Measurements from ENCODE around the gene ZDHHC14.

DNA sequence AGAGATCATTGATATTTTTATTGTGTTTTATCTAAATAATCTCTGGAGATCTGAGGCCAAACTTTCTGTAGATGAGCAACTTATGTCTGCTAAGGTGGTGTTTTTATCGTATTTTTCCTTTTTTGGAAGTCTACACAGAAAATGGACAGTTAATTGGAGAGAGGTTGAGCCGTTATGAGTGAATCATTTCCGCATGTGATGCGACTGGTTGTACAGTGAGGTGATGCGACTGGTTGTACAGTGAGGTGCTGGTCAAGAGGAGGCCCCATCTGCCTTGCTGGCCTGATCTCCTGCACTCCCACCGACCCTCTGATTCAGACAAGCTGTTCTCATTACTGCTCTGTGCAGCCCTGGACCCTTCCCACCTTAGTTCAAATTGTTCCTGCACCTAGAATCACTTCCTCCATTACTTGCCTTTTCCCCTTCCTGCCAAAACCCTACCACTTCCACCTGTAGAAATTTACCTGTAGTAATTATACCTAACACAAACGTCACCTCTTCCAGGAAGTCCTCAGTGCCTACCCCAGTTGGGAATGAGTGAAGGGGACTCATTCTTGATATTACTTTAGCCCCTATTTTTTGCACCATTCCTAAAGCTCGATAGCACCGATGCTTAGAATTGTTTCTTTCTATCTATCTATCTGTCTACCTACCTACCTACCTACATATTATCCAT lies 100.3 kb downstream of the ZDHHC14 start:
- TF ChIP-seq RARB (CRISPR knock-in tag; IDR thresholded peaks at IDR 0.05) (no peak), SNAI2 (CRISPR knock-in tag; IDR thresholded peaks at IDR 0.05) (no peak), BACH2 (CRISPR knock-in tag; IDR thresholded peaks at IDR 0.05; ENCODE audit: borderline replicate concordance) (no peak), ESRRG (CRISPR knock-in tag; IDR thresholded peaks at IDR 0.05) (no peak), CSDC2 (CRISPR knock-in tag; IDR thresholded peaks at IDR 0.05) (no peak), ZNF565 (CRISPR knock-in tag; conservative IDR thresholded peaks at IDR 0.05; ENCODE audit: low read depth) (no peak), ZFP30 (CRISPR knock-in tag; IDR thresholded peaks at IDR 0.05) (no peak), ISL1 (CRISPR knock-in tag; IDR thresholded peaks at IDR 0.05) (no peak), ARNTL (CRISPR knock-in tag; IDR thresholded peaks at IDR 0.05; ENCODE audit: borderline replicate concordance, low read depth) (no peak), TCF4 (CRISPR knock-in tag; IDR thresholded peaks at IDR 0.05; ENCODE audit: borderline replicate concordance) (no peak)
- TF ChIP-seq, protein P1, sequence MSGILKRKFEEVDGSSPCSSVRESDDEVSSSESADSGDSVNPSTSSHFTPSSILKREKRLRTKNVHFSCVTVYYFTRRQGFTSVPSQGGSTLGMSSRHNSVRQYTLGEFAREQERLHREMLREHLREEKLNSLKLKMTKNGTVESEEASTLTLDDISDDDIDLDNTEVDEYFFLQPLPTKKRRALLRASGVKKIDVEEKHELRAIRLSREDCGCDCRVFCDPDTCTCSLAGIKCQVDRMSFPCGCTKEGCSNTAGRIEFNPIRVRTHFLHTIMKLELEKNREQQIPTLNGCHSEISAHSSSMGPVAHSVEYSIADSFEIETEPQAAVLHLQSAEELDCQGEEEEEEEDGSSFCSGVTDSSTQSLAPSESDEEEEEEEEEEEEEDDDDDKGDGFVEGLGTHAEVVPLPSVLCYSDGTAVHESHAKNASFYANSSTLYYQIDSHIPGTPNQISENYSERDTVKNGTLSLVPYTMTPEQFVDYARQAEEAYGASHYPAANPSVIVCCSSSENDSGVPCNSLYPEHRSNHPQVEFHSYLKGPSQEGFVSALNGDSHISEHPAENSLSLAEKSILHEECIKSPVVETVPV (CRISPR knock-in tag; IDR thresholded peaks at IDR 0.05), result no peak
- TF ChIP-seq, protein P2, sequence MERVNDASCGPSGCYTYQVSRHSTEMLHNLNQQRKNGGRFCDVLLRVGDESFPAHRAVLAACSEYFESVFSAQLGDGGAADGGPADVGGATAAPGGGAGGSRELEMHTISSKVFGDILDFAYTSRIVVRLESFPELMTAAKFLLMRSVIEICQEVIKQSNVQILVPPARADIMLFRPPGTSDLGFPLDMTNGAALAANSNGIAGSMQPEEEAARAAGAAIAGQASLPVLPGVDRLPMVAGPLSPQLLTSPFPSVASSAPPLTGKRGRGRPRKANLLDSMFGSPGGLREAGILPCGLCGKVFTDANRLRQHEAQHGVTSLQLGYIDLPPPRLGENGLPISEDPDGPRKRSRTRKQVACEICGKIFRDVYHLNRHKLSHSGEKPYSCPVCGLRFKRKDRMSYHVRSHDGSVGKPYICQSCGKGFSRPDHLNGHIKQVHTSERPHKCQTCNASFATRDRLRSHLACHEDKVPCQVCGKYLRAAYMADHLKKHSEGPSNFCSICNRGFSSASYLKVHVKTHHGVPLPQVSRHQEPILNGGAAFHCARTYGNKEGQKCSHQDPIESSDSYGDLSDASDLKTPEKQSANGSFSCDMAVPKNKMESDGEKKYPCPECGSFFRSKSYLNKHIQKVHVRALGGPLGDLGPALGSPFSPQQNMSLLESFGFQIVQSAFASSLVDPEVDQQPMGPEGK (CRISPR knock-in tag; IDR thresholded peaks at IDR 0.05; ENCODE audit: borderline replicate concordance), result no peak
- TF ChIP-seq, protein P3, sequence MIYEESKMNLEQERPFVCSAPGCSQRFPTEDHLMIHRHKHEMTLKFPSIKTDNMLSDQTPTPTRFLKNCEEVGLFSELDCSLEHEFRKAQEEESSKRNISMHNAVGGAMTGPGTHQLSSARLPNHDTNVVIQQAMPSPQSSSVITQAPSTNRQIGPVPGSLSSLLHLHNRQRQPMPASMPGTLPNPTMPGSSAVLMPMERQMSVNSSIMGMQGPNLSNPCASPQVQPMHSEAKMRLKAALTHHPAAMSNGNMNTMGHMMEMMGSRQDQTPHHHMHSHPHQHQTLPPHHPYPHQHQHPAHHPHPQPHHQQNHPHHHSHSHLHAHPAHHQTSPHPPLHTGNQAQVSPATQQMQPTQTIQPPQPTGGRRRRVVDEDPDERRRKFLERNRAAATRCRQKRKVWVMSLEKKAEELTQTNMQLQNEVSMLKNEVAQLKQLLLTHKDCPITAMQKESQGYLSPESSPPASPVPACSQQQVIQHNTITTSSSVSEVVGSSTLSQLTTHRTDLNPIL (CRISPR knock-in tag; IDR thresholded peaks at IDR 0.05; ENCODE audit: low read depth), result no peak

Data from SK-N-SH treated with all-trans-retinoic acid at 6 μM for 48 hours (cell line).